NCI-H2107 treated with DMSO at 0.1 percent for 48 hours (cell line): ENCODE measurements around the gene EPB41L1.
A peak's percentile ranks its signal among the peaks of the same experiment; 100 is the strongest.

Experiments
- DNase-seq: peaks from one replicate; lab custom pipeline; 2025; ENCODE audit not compliant: unreplicated experiment; lab: John Stamatoyannopoulos, UW

EPB41L1 gene

DNA sequence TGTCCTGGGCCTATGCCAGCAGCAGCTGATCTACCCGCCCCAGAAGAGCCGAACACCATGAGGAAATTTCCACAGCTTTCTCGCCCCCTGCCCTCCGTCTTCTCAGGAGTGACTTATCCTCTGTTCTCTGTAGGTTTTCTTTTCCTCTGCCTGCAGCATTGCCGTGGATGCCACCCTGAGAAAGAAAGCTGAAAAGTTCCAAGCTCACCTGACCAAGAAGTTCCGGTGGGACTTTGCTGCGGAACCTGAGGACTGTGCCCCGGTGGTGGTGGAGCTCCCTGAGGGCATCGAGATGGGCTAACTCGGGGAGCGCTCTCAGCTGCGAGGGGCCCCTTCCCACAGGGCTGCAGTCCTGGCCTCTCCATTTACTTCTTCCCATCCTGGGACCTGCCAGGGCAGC is 100.9 kb downstream of the EPB41L1 start:
- DNase-seq: no peak

GRCh38 chr20:36259177-36260061 is 104.9 kb downstream of the EPB41L1 start:
- no peak for DNase-seq

DNA sequence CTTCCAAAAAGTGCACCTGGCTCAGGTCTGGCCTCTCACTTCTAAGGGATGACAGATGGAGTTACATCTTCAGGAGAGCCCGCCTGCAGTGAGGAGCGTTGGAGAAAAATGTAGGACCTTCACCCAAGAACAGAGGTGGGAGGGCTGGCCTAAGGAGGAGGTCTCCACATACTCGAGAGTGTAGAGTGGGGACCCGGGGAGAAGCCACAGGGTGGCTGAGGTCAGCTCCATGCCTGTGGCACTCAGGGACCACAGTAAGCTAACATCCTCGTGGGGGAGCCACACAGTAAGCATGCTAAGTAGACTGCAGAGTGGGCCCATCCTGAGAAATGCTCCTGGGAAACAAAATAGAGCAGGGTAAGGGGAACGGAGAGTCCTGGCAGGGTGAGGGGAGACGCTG is 105.8 kb downstream of the EPB41L1 start:
- no peak for DNase-seq

GRCh38 chr20:36261389-36262105 is 107.0 kb downstream of the EPB41L1 start:
- DNase-seq: peak; percentile 3

DNA sequence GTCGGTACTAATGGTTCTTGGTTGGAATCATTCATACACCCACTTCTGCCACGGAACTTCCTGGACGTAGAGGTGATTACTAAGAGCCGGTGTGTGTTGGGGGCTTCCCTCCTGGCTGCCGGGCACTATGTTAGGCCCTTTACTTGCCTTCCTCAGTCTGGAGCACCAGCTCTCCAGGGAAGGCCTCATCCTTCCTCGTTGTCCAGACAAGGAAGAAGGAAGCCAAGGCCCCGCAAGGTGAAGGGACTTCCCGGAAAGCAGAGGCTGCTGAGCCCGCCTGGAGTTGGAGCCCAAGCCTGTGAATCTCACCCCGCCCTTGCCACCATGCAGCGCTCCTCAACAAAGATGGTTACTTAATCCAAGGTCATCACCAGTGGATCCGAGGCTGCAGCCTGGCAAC is 107.9 kb downstream of the EPB41L1 start:
- DNase-seq: no peak

GRCh38 chr20:36264426-36265246 is 110.1 kb downstream of the EPB41L1 start:
- no peak for DNase-seq

- DNase-seq: no peak
Observed at GRCh38 chr20:36266189-36266588, 111.6 kb downstream of the EPB41L1 start.

DNA sequence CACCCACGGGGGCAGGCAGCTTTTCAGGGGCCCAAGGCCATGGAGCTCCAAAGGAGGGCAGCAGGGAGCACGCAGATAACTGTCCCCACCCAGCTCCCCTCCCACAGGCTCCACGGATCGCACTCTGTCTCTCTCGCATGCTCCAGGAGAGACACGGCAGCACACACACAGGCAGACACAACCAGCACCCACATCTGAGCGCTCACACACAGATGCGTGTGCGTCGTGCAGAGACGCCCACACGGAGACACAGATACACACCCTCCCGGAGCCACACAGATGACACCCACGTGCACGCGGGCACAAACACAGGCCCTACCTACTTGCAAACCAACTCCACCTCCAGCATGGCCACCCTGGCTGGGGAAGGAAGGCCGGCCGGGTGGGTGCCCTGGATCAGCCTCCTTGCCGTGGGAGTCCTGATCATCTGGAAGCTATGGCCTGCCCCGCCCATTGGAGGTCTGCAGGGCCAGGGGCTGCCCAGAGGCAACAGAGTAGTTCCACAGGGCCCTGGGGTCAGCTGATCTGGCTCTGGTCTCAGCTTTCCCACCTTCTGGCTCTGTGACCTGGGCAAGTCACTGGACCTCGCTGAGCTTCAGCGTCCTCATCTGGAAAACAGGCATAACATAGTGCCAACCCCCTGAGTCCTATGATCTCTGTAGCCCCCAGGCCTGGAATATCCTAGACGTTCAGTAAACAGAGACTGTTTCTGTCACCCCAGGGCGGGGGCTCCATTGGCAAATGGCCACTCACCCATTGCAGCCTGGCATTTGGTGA is 113.3 kb downstream of the EPB41L1 start:
- DNase-seq: no peak

DNA sequence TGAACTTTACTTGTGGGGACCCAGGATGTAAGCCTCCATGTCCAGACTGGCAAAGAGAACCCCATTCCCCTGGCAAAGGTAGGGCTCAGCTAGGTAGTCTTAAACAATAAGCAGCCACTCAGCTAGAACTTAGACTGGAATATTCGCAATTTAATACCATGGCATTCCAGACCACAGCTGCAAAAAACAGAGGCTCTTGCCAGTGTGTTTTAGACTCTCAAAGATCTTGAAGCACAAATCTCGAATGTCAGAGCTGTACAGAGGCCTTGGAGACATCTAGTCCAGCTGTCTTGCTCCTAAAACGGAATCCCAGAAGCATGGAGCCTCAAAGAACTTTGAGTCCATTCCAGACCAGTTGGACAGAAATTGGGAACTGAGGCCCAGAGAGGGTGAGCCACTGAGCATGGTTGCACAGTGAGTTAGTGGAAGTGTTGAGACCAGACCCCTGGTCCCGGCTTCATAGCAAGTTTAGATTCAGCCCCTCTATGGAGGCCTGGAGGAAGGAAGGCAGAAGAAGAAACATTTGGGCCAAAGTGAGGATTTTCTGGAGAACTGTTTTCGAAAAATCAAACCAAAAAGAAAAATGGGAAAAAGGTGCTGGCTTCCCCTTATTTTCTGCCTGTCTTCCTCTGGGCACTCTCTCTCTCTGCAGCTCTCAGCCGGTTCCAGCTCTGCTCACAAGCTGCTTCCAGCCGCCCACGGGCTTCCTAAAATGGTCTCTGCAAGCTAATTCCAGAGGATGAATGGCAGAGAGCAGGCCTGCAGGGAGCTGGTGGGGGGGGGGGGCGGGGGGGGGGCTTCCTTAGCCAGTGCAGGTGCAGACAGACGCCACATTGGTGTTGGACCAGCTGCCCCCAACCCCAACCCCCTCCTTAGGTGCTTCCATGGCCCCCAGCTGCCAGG is 114.2 kb downstream of the EPB41L1 start:
- DNase-seq: no peak

DNA sequence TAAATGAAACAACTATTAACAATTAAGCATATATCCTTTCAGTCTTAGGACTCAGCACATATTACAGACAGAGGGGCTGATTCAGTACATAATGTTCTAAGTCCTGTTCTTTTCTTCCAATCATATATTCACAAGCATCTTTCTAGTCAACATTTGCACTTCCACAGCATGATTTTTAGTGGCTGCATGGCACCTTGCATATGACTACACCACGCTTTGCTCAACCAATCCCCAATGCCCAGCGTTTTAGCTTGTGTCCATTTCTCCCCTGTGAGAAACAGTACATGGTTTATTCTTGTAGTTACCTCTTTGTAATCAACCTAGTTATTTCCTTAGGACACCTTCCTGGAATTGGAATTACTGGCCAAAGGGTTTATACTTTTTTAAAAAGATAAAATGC is 115.0 kb downstream of the EPB41L1 start:
- DNase-seq: no peak

DNA sequence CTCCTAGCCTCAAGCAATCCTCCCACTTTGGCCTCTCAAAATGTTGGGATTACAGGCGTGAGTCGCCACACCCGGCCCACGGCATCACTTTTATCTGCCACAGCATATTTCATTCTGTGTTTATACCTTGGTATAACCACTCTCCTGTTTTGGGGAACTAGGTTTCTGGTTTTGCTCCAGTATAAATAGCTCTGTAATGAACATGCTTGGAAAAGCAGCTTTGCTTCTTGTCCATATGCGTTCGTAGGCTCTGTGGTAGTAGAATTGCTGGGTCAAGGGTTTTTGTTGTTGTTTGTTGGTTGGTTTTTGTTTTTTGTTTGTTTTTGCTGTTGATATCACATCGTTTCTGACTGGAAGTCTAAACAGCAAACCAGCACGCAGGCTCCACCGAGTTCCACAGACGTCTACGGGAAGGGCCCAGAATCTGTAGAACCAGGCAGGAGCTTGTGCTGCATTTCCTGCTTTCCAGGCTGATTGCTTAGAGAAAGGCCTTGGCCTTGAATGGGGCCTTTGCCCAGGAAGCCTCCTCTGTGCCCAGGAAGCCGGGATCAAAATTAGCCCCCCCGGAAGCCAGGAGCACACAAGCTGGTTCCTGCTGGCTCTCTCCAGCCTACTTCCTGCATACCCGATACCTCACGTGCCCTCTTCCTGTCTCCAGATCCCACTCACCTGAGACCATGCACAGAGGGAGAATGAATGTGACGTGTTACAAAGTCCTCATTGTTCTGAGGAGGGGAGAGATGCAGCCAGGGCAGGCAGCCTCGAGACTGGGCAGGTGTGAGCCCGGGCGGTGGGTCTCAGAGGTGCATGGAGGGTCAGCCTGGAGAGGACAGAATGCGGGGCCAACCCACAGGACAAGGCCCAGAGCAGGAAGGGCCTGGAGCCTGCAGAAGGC is 116.5 kb downstream of the EPB41L1 start:
- DNase-seq: no peak

- DNase-seq: no peak
Observed at GRCh38 chr20:36271639-36272546, 117.4 kb downstream of the EPB41L1 start.

GRCh38 chr20:36272547-36273220 is 118.1 kb downstream of the EPB41L1 start:
- no peak for DNase-seq

DNA sequence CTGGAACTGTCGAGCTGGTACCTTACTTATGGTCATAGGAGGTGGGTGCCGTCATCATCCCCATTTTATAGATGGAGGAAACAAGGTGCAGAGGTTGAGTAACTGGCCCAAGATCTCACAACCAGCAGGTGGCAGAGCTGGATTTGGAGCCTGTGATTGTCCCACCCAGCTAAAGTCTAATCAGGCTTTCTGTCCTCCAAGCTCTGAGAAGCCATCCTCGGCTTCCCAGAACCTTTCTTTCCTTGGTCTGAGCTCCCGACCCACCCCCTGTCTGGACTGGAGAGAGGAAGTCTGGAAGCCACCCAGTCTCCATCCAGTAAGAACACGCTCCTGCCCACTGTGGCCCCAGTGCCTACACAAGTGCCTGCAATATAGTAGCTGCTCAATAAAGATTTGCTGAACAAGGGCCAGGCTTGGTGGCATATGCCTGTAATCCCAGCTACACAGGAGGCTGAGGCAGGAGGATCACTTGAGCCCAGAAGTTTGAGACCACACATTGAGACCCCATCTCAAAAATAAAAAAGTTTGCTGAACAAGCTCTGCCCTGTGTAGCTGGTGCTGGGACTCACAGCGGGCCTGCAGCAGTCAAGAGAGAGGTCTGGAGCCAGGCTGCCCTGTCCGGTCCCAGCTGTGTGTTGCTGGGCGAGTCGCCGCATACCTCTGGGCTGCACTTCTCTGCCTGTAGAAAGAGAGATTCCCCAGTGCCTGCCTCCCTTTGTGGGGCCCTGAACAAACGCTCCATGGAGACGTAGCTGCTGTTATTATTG is 119.1 kb downstream of the EPB41L1 start:
- no peak for DNase-seq

DNA sequence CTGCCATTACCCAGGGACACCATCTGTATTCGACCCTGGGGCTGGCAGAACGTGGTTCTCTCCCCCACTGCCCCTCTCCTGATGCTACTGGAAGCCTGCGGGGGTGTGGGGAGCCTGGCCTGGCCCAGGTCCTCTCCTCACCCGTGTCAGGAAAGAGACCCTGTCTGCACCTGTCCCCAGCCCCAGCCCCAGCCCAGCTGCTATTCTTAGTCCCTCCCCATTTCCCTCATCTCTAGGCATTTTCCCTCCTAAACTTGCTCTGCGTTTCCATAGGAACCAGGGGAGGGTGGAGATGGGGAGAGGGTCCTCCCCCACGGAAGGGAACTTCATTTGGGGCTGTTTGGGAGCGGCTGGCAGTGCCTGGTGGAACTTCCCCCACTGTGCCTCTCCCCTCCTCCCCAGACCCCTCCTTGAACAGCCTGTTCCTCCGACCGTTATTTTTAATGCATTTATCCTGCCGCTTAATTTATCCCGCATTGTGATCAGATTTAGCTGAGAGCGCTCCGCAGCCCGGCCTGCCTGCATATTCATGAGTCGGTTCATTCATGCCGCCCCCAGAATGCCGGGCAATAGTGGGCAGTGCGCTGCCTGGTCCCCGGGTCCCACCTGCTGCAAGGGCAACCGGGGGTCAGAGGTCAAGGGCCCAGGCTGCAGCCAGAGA is 119.8 kb downstream of the EPB41L1 start:
- no peak for DNase-seq

GRCh38 chr20:36275011-36275410 is 120.5 kb downstream of the EPB41L1 start:
- DNase-seq: no peak
